Measurements from ENCODE around the gene URB2. TPM values are rescaled to one million over a fixed set of nuclear protein-coding genes. Genes with fewer than 3 reads are reported as not detected.

The URB2 gene
- total RNA-seq, 4 donors from 2014 or later = 6.0 to 12.1 (median 9.2) TPM

GRCh38 chr1:229666585-229666984 lies 40.5 kb downstream of the URB2 start:
- H3K27ac ChIP-seq = no peak overlapping the region
- no peaks in the 10 kb centered on the region for H3K36me3 ChIP-seq
- H3K9me3 ChIP-seq = no peaks in the 10 kb centered on the region
- WGBS, 2 donors (ENCODE audit: low coverage in 1 of 2) = 63 to 87% methylated on average over 1 to 4 of the region's 4 CpGs
- H3K4me3 ChIP-seq = no peak overlapping the region
- peaks cover 0 to 33% (median 0%) of the 10 kb centered on the region in 3 donors for H3K4me1 ChIP-seq
- no peak for ATAC-seq
- TF ChIP-seq CTCF (IDR thresholded peaks at IDR 0.05) (no peak), POLR2AphosphoS5 (IDR thresholded peaks at IDR 0.05) (no peak), EP300 (IDR thresholded peaks at IDR 0.05) (no peak)
- H3K27me3 ChIP-seq = no peaks in the 10 kb centered on the region

GRCh38 chr1:229669333-229669732 lies 43.3 kb downstream of the URB2 start:
- peaks cover 0 to 20% (median 0%) of the 10 kb centered on the region in 3 donors for H3K4me1 ChIP-seq
- H3K9me3 ChIP-seq = no peaks in the 10 kb centered on the region
- WGBS, 2 donors (ENCODE audit: low coverage in 1 of 2) = 78 to 86% methylated on average over 3 to 4 of the region's 4 CpGs
- no peak for ATAC-seq
- H3K4me3 ChIP-seq = no peak overlapping the region
- H3K27ac ChIP-seq = no peak overlapping the region
- H3K36me3 ChIP-seq = no peaks in the 10 kb centered on the region
- H3K27me3 ChIP-seq = no peaks in the 10 kb centered on the region
- TF ChIP-seq POLR2A (IDR thresholded peaks at IDR 0.05) (no peak), CTCF (IDR thresholded peaks at IDR 0.05) (no peak), EP300 (IDR thresholded peaks at IDR 0.05) (no peak), POLR2AphosphoS5 (IDR thresholded peaks at IDR 0.05) (no peak)

GRCh38 chr1:229671310-229671709 lies 45.3 kb downstream of the URB2 start:
- Histone ChIP-seq H3K4me3 (no peak overlapping the region), H3K36me3 (no peaks in the 10 kb centered on the region), H3K4me1 (peaks cover 0 to 10% (median 0%) of the 10 kb centered on the region in 3 donors), H3K27ac (no peak overlapping the region), H3K9me3 (no peaks in the 10 kb centered on the region), H3K27me3 (no peaks in the 10 kb centered on the region)
- TF ChIP-seq POLR2A (IDR thresholded peaks at IDR 0.05) (no peak), CTCF (IDR thresholded peaks at IDR 0.05) (no peak), EP300 (IDR thresholded peaks at IDR 0.05) (no peak)
- ATAC-seq = no peak
- WGBS, 2 donors (ENCODE audit: low coverage in 1 of 2) = 70 to 85% methylated on average over 2 to 3 of the region's 5 CpGs

- no peak for TF ChIP-seq EP300 (IDR thresholded peaks at IDR 0.05)
- no peak for TF ChIP-seq POLR2AphosphoS5 (IDR thresholded peaks at IDR 0.05)
- no peak for TF ChIP-seq CTCF (IDR thresholded peaks at IDR 0.05)
- no peak for TF ChIP-seq POLR2A (IDR thresholded peaks at IDR 0.05)
- WGBS, 2 donors (ENCODE audit: low coverage in 1 of 2) = 47 to 73% methylated on average over 1 to 2 of the region's 2 CpGs
- ATAC-seq = no peak
Measured at GRCh38 chr1:229672246-229672645, 46.2 kb downstream of the URB2 start.

GRCh38 chr1:229674042-229674441 lies 48.0 kb downstream of the URB2 start:
- WGBS, 2 donors (ENCODE audit: low coverage in 1 of 2) = 49 to 50% methylated on average over 1 to 3 of the region's 5 CpGs
- H3K36me3 ChIP-seq = no peaks in the 10 kb centered on the region
- H3K9me3 ChIP-seq = no peaks in the 10 kb centered on the region
- no peaks in the 10 kb centered on the region for H3K27me3 ChIP-seq
- no peak overlapping the region for H3K4me3 ChIP-seq
- H3K4me1 ChIP-seq = peaks cover 0 to 4% (median 0%) of the 10 kb centered on the region in 3 donors
- no peak for ATAC-seq
- no peak for TF ChIP-seq POLR2AphosphoS5 (IDR thresholded peaks at IDR 0.05)
- no peak for TF ChIP-seq POLR2A (IDR thresholded peaks at IDR 0.05)
- no peak for TF ChIP-seq CTCF (IDR thresholded peaks at IDR 0.05)
- TF ChIP-seq EP300 (IDR thresholded peaks at IDR 0.05) = no peak
- no peak overlapping the region for H3K27ac ChIP-seq

More at GRCh38 chr1:229672246-229672645, 46.2 kb downstream of the URB2 start:
- Histone ChIP-seq H3K9me3 (no peaks in the 10 kb centered on the region), H3K27me3 (no peaks in the 10 kb centered on the region), H3K27ac (no peak overlapping the region), H3K4me1 (peaks cover 0 to 4% (median 0%) of the 10 kb centered on the region in 3 donors), H3K4me3 (no peak overlapping the region), H3K36me3 (no peaks in the 10 kb centered on the region)

Measured in gastroesophageal sphincter (tissue), 4 donors.